Measurements from ENCODE around the gene AGAP1. TPM values are rescaled to one million over a fixed set of nuclear protein-coding genes. Genes with fewer than 3 reads are reported as not detected.
A peak's percentile ranks its signal among the peaks of the same experiment; 100 is the strongest.

The AGAP1 gene
- total RNA-seq, 1 donor from 2014 or later = 39.4 TPM

DNA sequence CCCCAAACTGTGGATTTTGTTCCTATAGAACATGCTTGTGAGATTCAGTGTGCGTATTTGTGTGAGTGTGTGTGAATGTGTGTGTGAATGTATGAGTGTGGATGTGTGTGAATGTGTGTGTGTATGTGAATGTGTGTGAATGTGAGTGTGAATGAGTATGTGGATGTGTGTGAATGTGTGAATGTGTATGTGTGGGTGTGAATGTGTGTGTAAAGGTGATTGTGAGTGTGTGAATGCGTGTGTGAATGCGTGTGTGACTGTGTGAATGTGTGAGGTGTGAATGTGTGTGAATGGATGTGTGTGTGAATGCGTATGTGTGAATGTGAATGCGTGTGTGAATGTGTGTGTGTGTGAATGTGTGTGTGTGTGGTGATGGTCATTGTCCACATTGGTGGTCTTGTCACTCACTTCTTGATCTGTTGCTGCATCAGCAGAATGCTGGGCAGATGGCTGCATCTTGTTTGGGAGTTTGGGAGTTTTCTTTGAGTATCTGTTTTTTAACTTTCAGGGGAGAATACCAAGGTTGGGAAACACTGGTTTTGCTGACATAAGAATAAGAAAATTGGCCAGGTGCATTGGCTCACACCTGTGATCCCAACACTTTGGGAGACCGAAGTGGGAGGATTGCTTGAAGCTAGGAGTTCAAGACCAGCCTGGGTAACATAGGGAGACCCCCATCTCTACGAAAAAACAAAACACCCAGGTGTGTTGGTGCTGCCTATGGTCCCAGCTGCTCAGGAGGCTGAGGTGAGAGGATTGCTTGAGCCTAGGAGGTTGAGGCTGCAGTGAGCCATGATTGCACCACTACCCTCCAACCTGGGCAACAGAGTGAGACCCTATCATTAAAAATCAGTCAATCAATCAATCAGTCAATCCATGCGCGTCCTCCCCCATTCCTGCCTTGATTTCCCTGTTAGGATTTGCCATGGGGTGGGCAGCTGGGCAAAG is 18.2 kb downstream of the AGAP1 start:
- Mint-ChIP-seq H3K4me3 (ENCODE audit: unreplicated experiment) (no peak overlapping the region), H3K9me3 (ENCODE audit: unreplicated experiment) (no peaks in the 10 kb centered on the region), H3K4me1 (ENCODE audit: low read depth, unreplicated experiment) (peaks cover 10% of the 10 kb centered on the region), H3K36me3 (ENCODE audit: low read depth, unreplicated experiment) (peaks cover 10% of the 10 kb centered on the region), H3K27me3 (ENCODE audit: low read depth, unreplicated experiment) (no peaks in the 10 kb centered on the region), H3K27ac (ENCODE audit: unreplicated experiment) (no peak overlapping the region)
- H3K4me2 ChIP-seq (ENCODE audit: low read length) = peak overlapping the region; percentile 74
- no peak overlapping the region for H3K4me3 ChIP-seq (ENCODE audit: insufficient read depth, low read depth, low read length)
- H3K4me1 ChIP-seq (ENCODE audit: insufficient read depth, low read length) = peaks cover 12% of the 10 kb centered on the region
- peaks cover 80% of the 10 kb centered on the region for H4K20me1 ChIP-seq (ENCODE audit: insufficient read depth, low read length)
- peak overlapping the region; percentile 48 for H3K9ac ChIP-seq (ENCODE audit: low read length)
- no peak overlapping the region for H3K27ac ChIP-seq (ENCODE audit: low read depth, low read length)
- no peak for TF ChIP-seq CTCF (IDR thresholded peaks at IDR 0.05; ENCODE audit: insufficient read depth, low read depth, low read length)
- DNase-seq (ENCODE audit: low read depth) = no peak
- no peak for FAIRE-seq
- no peak overlapping the region for H2AFZ ChIP-seq (ENCODE audit: low read depth, low read length)
- H3K36me3 ChIP-seq (ENCODE audit: insufficient read depth, low read length) = no peaks in the 10 kb centered on the region
- peaks cover 55% of the 10 kb centered on the region for H3K79me2 ChIP-seq (ENCODE audit: insufficient read depth, low read length)
- H3K27me3 ChIP-seq (ENCODE audit: insufficient read depth, low read length) = no peaks in the 10 kb centered on the region
- no peaks in the 10 kb centered on the region for H3K9me3 ChIP-seq (ENCODE audit: insufficient read depth, low read depth, low read length)

GRCh38 chr2:235512699-235513053 is 18.8 kb downstream of the AGAP1 start:
- Histone ChIP-seq H3K27ac (ENCODE audit: low read depth, low read length) (no peak overlapping the region), H4K20me1 (ENCODE audit: insufficient read depth, low read length) (peaks cover 79% of the 10 kb centered on the region), H3K4me2 (ENCODE audit: low read length) (no peak overlapping the region), H3K36me3 (ENCODE audit: insufficient read depth, low read length) (no peaks in the 10 kb centered on the region), H3K9ac (ENCODE audit: low read length) (no peak overlapping the region), H3K4me1 (ENCODE audit: insufficient read depth, low read length) (peaks cover 12% of the 10 kb centered on the region), H3K4me3 (ENCODE audit: insufficient read depth, low read depth, low read length) (no peak overlapping the region), H2AFZ (ENCODE audit: low read depth, low read length) (no peak overlapping the region), H3K9me3 (ENCODE audit: insufficient read depth, low read depth, low read length) (no peaks in the 10 kb centered on the region), H3K27me3 (ENCODE audit: insufficient read depth, low read length) (no peaks in the 10 kb centered on the region), H3K79me2 (ENCODE audit: insufficient read depth, low read length) (peaks cover 58% of the 10 kb centered on the region)
- Mint-ChIP-seq H3K27ac (ENCODE audit: unreplicated experiment) (no peak overlapping the region), H3K27me3 (ENCODE audit: low read depth, unreplicated experiment) (no peaks in the 10 kb centered on the region), H3K36me3 (ENCODE audit: low read depth, unreplicated experiment) (peaks cover 9% of the 10 kb centered on the region), H3K9me3 (ENCODE audit: unreplicated experiment) (no peaks in the 10 kb centered on the region), H3K4me1 (ENCODE audit: low read depth, unreplicated experiment) (peaks cover 8% of the 10 kb centered on the region), H3K4me3 (ENCODE audit: unreplicated experiment) (no peak overlapping the region)
- FAIRE-seq (no peak), DNase-seq (ENCODE audit: low read depth) (no peak)
- TF ChIP-seq CTCF (IDR thresholded peaks at IDR 0.05; ENCODE audit: insufficient read depth, low read depth, low read length) (no peak), EZH2 (IDR thresholded peaks at IDR 0.05; ENCODE audit: insufficient read depth, low read length) (no peak)
